AG04449 (cell line): ENCODE data around the gene COL23A1.

Experiments used
- CTCF ChIA-PET: fragments of 350-600 bp; formaldehyde crosslinking; extraction: SDS; loops from one replicate; lab custom pipeline; 2021; ENCODE audit warnings: antibody characterized with exemption; lab: Yijun Ruan, JAX
- POLR2A ChIA-PET: fragments of 400-600, 350-600 bp; formaldehyde crosslinking; extraction: SDS; loops from one replicate; lab custom pipeline; 2020; ENCODE audit warnings: antibody characterized with exemption, inconsistent platforms; lab: Yijun Ruan, JAX
- DNase-seq: peaks from one replicate; pipeline ENCODE4 v3.0.0-alpha.2; 2010; ENCODE audit warnings: low read depth, low spot score
- H3K4me3 ChIP-seq: 2 replicates; pipeline ENCODE4 v1.5.1; 2011; ENCODE audit warnings: low read depth, mild to moderate bottlenecking, control low read depth, low read length
- TF ChIP-seq, protein P1 (sequence below): IDR thresholded peaks from one replicate; pipeline ENCODE4 v1.5.1; 2011; ENCODE audit warnings: mild to moderate bottlenecking, moderate library complexity, low read length, control low read depth, inconsistent platforms; ENCODE audit not compliant: insufficient read depth; ENCODE audit errors: missing control alignments

Gene COL23A1

DNA sequence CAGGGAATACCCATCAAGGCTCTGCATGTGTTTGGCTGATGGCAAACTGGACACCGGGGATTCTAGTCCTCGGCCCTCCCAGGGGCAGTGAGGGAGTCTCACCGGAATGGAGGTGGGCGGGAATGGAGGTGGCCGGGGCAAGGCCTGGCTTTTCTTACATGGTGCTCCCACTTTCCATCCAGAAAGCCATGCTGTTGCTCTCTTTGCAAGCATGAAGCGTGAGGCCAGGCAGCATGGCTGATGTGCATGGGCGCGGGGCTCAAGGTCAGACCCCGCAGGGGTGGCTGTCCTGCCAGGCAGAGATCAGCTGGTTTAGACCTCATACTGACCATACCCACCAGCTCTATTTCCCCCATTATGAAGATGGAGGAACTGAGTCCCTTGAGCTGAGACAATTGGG is 249.6 kb downstream of the COL23A1 start:
- H3K4me3 ChIP-seq, result no peak overlapping the region
- POLR2A ChIA-PET, result no interaction called here
- CTCF ChIA-PET, result no interaction called here
- TF ChIP-seq, protein P1, sequence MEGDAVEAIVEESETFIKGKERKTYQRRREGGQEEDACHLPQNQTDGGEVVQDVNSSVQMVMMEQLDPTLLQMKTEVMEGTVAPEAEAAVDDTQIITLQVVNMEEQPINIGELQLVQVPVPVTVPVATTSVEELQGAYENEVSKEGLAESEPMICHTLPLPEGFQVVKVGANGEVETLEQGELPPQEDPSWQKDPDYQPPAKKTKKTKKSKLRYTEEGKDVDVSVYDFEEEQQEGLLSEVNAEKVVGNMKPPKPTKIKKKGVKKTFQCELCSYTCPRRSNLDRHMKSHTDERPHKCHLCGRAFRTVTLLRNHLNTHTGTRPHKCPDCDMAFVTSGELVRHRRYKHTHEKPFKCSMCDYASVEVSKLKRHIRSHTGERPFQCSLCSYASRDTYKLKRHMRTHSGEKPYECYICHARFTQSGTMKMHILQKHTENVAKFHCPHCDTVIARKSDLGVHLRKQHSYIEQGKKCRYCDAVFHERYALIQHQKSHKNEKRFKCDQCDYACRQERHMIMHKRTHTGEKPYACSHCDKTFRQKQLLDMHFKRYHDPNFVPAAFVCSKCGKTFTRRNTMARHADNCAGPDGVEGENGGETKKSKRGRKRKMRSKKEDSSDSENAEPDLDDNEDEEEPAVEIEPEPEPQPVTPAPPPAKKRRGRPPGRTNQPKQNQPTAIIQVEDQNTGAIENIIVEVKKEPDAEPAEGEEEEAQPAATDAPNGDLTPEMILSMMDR, result no peak
- DNase-seq, result no peak

GRCh38 chr5:178340187-178340586 is 250.0 kb downstream of the COL23A1 start:
- TF ChIP-seq, protein P1, result no peak
- ChIA-PET CTCF (no interaction called here), POLR2A (no interaction called here)
- no peak for DNase-seq
- H3K4me3 ChIP-seq, result no peak overlapping the region

- CTCF ChIA-PET, result no interaction called here
- DNase-seq, result no peak
- POLR2A ChIA-PET, result no interaction called here
- no peak overlapping the region for H3K4me3 ChIP-seq
- TF ChIP-seq, protein P1, result no peak
Observed at GRCh38 chr5:178339272-178339671, 250.9 kb downstream of the COL23A1 start.

GRCh38 chr5:178338750-178339144 is 251.4 kb downstream of the COL23A1 start:
- DNase-seq, result no peak
- ChIA-PET POLR2A (no interaction called here), CTCF (no interaction called here)
- no peak overlapping the region for H3K4me3 ChIP-seq
- TF ChIP-seq, protein P1, result no peak

DNA sequence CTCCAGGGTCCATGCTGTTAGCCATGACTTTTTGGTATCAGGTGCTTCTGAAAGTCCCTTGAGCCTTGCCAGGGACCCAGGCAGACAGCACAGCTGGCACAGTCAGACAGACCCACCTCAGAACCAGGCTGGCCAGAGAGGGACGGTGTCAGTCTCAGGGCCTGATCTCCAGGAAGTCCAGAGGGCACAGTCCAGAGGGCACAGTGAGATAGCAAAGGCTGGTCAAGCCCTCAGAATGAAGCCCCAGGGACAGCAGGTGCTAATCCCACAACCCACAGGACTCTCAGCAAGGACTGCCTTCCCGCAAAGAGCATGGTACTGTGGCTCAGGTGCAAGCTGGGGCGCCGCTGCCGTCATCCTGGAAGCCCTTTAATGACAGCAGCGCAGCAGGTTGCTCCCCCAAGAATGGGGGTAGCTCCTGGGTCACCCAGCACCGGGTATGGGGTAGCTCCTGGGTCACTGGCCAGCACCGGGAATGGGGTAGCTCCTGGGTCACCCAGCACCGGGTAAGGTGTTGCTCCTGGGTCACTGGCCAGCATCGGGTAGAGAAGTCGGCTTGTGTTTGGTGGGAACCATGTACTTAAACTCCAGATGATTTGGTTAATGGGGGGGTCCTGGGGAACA is 252.0 kb downstream of the COL23A1 start:
- no peak for DNase-seq
- TF ChIP-seq, protein P1, result no peak
- POLR2A ChIA-PET, result no interaction called here
- H3K4me3 ChIP-seq, result no peak overlapping the region
- CTCF ChIA-PET, result no interaction called here

GRCh38 chr5:178337334-178337741 is 252.9 kb downstream of the COL23A1 start:
- ChIA-PET POLR2A (no interaction called here), CTCF (no interaction called here)
- no peak overlapping the region for H3K4me3 ChIP-seq
- TF ChIP-seq, protein P1, result no peak
- DNase-seq, result no peak
